Activated gamma-delta T cell treated with anti-CD3 and anti-CD28 coated beads, Interleukin-2, amount 50 U/mL, for 16 hours (primary cell): ENCODE measurements around the gene MAGOHB.
A peak's percentile ranks its signal among the peaks of the same experiment; 100 is the strongest.
"Not testable (repeated sequence)": the region's sequence is repeated elsewhere in the genome, so short reads cannot be mapped to it uniquely, and the experiment has no call there.

Experiments
- DNase-seq: peaks from one replicate; pipeline ENCODE4 v3.0.0-alpha.2; 2020; ENCODE audit warnings: low read depth

MAGOHB gene

GRCh38 chr12:10612110-10612509, 1.3 kb downstream of the MAGOHB start:
- no peak for DNase-seq

GRCh38 chr12:10611258-10611657, 2.2 kb downstream of the MAGOHB start:
- DNase-seq = not testable (repeated sequence)

- no peak for DNase-seq
Measured at GRCh38 chr12:10610188-10610587, 3.2 kb downstream of the MAGOHB start.

- no peak for DNase-seq
Measured at GRCh38 chr12:10607885-10608458, 5.4 kb downstream of the MAGOHB start.

GRCh38 chr12:10601860-10602259, 11.5 kb downstream of the MAGOHB start:
- DNase-seq = no peak

GRCh38 chr12:10600988-10601387, 12.4 kb downstream of the MAGOHB start:
- no peak for DNase-seq

GRCh38 chr12:10595881-10596280, 17.5 kb downstream of the MAGOHB start:
- DNase-seq = no peak

GRCh38 chr12:10590966-10591365, 22.4 kb downstream of the MAGOHB start:
- DNase-seq = no peak

- DNase-seq = no peak
Measured at GRCh38 chr12:10584415-10584814, 29.0 kb downstream of the MAGOHB start.

GRCh38 chr12:10582704-10583103, 30.7 kb downstream of the MAGOHB start:
- no peak for DNase-seq

GRCh38 chr12:10582133-10582532, 31.3 kb downstream of the MAGOHB start:
- not testable (repeated sequence) for DNase-seq

GRCh38 chr12:10574307-10574706, 39.1 kb downstream of the MAGOHB start:
- no peak for DNase-seq

- not testable (repeated sequence) for DNase-seq
Measured at GRCh38 chr12:10572021-10572490, 41.4 kb downstream of the MAGOHB start.

- DNase-seq = no peak
Measured at GRCh38 chr12:10571141-10571540, 42.3 kb downstream of the MAGOHB start.

GRCh38 chr12:10567813-10568212, 45.6 kb downstream of the MAGOHB start:
- no peak for DNase-seq

- no peak for DNase-seq
Measured at GRCh38 chr12:10563966-10564365, 49.4 kb downstream of the MAGOHB start.

GRCh38 chr12:10563002-10563401, 50.4 kb downstream of the MAGOHB start:
- no peak for DNase-seq

GRCh38 chr12:10562306-10562933, 51.0 kb downstream of the MAGOHB start:
- DNase-seq = peak; percentile 25

- peak; percentile 27 for DNase-seq
Measured at GRCh38 chr12:10559244-10559643, 54.2 kb downstream of the MAGOHB start.

GRCh38 chr12:10558789-10559188, 54.6 kb downstream of the MAGOHB start:
- DNase-seq = no peak

- no peak for DNase-seq
Measured at GRCh38 chr12:10558301-10558700, 55.1 kb downstream of the MAGOHB start.

GRCh38 chr12:10557766-10558165, 55.6 kb downstream of the MAGOHB start:
- DNase-seq = no peak

- no peak for DNase-seq
Measured at GRCh38 chr12:10557329-10557728, 56.1 kb downstream of the MAGOHB start.
